Erythroblast (primary cell): ENCODE results near the gene EIF3K.

Experiments
- GATA1 ChIP-seq: IDR thresholded peaks from 2 replicates; pipeline ENCODE4 v1.6.1; 2011; ENCODE audit warnings: low read depth, mild to moderate bottlenecking, control low read depth, low read length, moderate library complexity
- POLR2A ChIP-seq: IDR thresholded peaks from 2 replicates; pipeline ENCODE4 v1.6.1; 2011; ENCODE audit warnings: mild to moderate bottlenecking, low read length

DNA sequence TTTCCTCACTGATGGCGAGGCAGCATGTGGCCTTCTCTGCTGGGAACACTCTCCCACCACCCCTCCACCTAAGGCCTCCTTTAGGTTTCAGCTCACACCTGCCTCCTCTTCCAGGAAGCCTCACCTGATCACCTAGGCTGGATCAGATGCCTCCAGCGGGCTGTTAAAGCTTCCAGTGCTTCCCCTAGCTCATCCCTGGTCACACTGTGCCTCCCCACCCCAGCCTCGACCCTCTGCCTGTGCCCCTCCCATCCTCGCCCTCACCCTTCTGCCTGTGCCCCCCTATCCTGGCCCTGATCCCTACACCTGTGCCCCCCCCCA lies 35.0 kb upstream of the EIF3K start:
- TF ChIP-seq POLR2A (no peak), GATA1 (no peak)
